DND-41 (cell line): ENCODE data around the gene PCDHA10.
"Not testable (repeated sequence)": the region's sequence is repeated elsewhere in the genome, so short reads cannot be mapped to it uniquely, and the experiment has no call there.

Experiments
- ATAC-seq: fragments of 200-7000 bp; cut with Tn5 transposase; 3 replicates; pipeline ENCODE4 v1.9.1; 2021; ENCODE audit warnings: low read depth; ENCODE audit not compliant: insufficient read depth
- DNase-seq: peaks from one replicate; pipeline ENCODE4 v3.0.0-alpha.2; 2020
- H2AFZ ChIP-seq: 2 replicates; pipeline ENCODE4 v1.6.0; 2012; ENCODE audit warnings: low read depth, low read length
- H3K27ac ChIP-seq: 2 replicates; pipeline ENCODE4 v1.5.1; 2012; ENCODE audit warnings: low read length, inconsistent platforms
- H3K27me3 ChIP-seq: fragments of 200-600 bp; sonication (generic); 2 replicates; pipeline ENCODE4 v1.6.0; 2012; ENCODE audit warnings: low read length, mild to moderate bottlenecking, inconsistent platforms; ENCODE audit not compliant: insufficient read depth, poor library complexity
- H3K36me3 ChIP-seq: 2 replicates; pipeline ENCODE4 v1.5.1; 2012; ENCODE audit warnings: low read length, inconsistent platforms; ENCODE audit not compliant: insufficient read depth
- H3K4me1 ChIP-seq: 2 replicates; pipeline ENCODE4 v1.5.1; 2012; ENCODE audit warnings: mild to moderate bottlenecking, low read length; ENCODE audit not compliant: insufficient read depth
- H3K4me2 ChIP-seq: 2 replicates; pipeline ENCODE4 v1.6.0; 2012; ENCODE audit warnings: mild to moderate bottlenecking, moderate library complexity, low read length, inconsistent platforms; ENCODE audit not compliant: insufficient read depth
- H3K4me3 ChIP-seq, 2 experiments: fragments of 200-600 bp in 1 of 2; shearing (Covaris generic) in 1 of 2; 2 replicates each; pipeline ENCODE4 v1.5.1; 2012 to 2016; ENCODE audit warnings: inconsistent platforms in 2 of 2, low read length in 2 of 2, mild to moderate bottlenecking in 2 of 2, low read depth in 1 of 2, moderate library complexity in 1 of 2
- H3K79me2 ChIP-seq: 2 replicates; pipeline ENCODE4 v1.6.0; 2012; ENCODE audit warnings: low read length, inconsistent platforms; ENCODE audit not compliant: insufficient read depth
- H3K9ac ChIP-seq: 2 replicates; pipeline ENCODE4 v1.6.0; 2012; ENCODE audit warnings: low read depth, mild to moderate bottlenecking, inconsistent platforms, low read length, moderate library complexity
- H3K9me3 ChIP-seq: 2 replicates; pipeline ENCODE4 v1.5.1; 2012; ENCODE audit warnings: low read length, moderate library complexity, mild to moderate bottlenecking, inconsistent platforms; ENCODE audit not compliant: insufficient read depth, severe bottlenecking
- H4K20me1 ChIP-seq: 2 replicates; pipeline ENCODE4 v1.6.0; 2012; ENCODE audit warnings: low read length; ENCODE audit not compliant: insufficient read depth
- EZH2 ChIP-seq: IDR thresholded peaks from 3 replicates; pipeline ENCODE4 v1.6.1; 2012; ENCODE audit warnings: borderline replicate concordance, low read depth, mild to moderate bottlenecking, moderate library complexity, low read length, inconsistent platforms; ENCODE audit not compliant: severe bottlenecking
- TF ChIP-seq, protein P1 (sequence below): IDR thresholded peaks from 2 replicates; pipeline ENCODE4 v1.5.1; 2012; ENCODE audit warnings: borderline replicate concordance, low read length, moderate library complexity, mild to moderate bottlenecking; ENCODE audit not compliant: poor library complexity, severe bottlenecking; ENCODE audit errors: extremely low read depth

PCDHA10 gene

DNA sequence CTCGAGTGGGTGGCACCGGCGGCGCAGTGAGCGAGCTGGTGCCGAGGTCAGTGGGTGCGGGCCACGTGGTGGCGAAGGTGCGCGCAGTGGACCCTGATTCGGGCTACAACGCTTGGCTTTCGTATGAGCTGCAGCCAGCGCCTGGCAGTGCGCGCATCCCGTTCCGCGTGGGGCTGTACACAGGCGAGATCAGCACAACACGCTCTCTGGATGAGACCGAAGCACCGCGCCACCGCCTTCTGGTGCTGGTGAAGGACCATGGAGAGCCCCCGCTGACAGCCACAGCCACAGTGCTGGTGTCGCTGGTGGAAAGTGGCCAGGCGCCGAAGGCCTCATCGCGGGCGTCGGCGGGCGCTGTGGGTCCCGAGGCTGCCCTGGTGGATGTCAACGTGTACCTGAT is 32.2 kb upstream of the PCDHA10 start:
- Histone ChIP-seq H3K27me3 (no peaks in the 10 kb centered on the region), H4K20me1 (no peaks in the 10 kb centered on the region), H3K4me1 (no peaks in the 10 kb centered on the region), H3K9me3 (no peaks in the 10 kb centered on the region), H3K9ac (no peak overlapping the region), H3K79me2 (no peaks in the 10 kb centered on the region), H3K27ac (no peak overlapping the region), H3K36me3 (no peaks in the 10 kb centered on the region), H3K4me3 (no peak overlapping the region), H2AFZ (no peak overlapping the region), H3K4me2 (no peak overlapping the region)
- no peak for ATAC-seq
- no peak for DNase-seq
- TF ChIP-seq, protein P1, sequence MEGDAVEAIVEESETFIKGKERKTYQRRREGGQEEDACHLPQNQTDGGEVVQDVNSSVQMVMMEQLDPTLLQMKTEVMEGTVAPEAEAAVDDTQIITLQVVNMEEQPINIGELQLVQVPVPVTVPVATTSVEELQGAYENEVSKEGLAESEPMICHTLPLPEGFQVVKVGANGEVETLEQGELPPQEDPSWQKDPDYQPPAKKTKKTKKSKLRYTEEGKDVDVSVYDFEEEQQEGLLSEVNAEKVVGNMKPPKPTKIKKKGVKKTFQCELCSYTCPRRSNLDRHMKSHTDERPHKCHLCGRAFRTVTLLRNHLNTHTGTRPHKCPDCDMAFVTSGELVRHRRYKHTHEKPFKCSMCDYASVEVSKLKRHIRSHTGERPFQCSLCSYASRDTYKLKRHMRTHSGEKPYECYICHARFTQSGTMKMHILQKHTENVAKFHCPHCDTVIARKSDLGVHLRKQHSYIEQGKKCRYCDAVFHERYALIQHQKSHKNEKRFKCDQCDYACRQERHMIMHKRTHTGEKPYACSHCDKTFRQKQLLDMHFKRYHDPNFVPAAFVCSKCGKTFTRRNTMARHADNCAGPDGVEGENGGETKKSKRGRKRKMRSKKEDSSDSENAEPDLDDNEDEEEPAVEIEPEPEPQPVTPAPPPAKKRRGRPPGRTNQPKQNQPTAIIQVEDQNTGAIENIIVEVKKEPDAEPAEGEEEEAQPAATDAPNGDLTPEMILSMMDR, result no peak
- TF ChIP-seq EZH2, result no peak

DNA sequence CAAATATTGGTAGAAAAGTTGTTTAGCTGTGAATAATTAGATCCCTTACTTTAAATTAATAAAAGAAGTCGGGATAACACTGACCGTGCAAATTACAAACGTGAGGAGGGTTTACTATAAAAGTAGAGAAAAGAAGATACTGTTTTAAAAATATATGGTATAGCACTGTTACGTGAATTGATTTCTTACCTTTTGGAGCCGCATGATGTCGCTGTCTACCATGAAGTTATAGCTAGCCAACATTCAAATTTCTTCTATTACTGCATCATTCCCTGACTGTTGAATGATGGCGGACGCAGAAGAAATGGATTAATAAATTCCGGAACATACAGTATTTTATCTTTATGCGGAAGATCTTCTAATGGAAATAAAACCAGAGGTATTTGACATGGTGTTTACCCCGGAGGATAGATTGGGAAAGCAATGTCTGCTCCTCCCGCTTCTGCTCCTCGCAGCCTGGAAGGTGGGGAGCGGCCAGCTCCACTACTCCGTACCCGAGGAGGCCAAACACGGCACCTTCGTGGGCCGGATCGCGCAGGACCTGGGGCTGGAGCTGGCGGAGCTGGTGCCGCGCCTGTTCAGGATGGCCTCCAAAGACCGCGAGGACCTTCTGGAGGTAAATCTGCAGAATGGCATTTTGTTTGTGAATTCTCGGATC is 27.9 kb upstream of the PCDHA10 start, which contains the start of gene PCDHA6:
TSS of gene PCDHA6 (plus strand) at position 257 of the 658 bp plus-strand sequence. CDS start at position 389, 132 bp downstream.
- no peak within 1 kb of the TSS for H2AFZ ChIP-seq
- DNase-seq (no peak), ATAC-seq (no peak)
- H3K27ac ChIP-seq, result no peak within 1 kb of the TSS
- no peaks in the 10 kb centered on the region for H3K36me3 ChIP-seq
- no peak within 1 kb of the TSS for H3K9ac ChIP-seq
- no peaks in the 10 kb centered on the region for H3K4me1 ChIP-seq
- no peak within 1 kb of the TSS for H3K4me2 ChIP-seq
- H3K27me3 ChIP-seq, result no peaks in the 10 kb centered on the region
- H4K20me1 ChIP-seq, result no peaks in the 10 kb centered on the region
- H3K9me3 ChIP-seq, result no peaks in the 10 kb centered on the region
- no peak for TF ChIP-seq EZH2
- TF ChIP-seq, protein P1, result no peak
- H3K79me2 ChIP-seq, result no peaks in the 10 kb centered on the region
- H3K4me3 ChIP-seq, result no peak within 1 kb of the TSS

DNA sequence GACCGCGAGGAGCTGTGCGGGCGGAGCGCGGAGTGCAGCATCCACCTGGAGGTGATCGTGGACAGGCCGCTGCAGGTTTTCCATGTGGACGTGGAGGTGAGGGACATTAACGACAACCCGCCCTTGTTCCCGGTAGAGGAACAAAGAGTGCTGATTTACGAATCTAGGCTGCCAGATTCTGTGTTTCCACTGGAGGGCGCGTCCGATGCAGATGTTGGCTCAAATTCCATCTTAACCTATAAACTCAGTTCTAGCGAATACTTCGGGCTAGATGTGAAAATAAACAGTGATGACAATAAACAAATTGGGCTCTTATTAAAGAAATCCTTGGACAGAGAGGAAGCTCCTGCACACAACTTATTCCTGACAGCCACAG is 27.3 kb upstream of the PCDHA10 start:
- Histone ChIP-seq H2AFZ (no peak overlapping the region), H3K4me3 (no peak overlapping the region), H4K20me1 (no peaks in the 10 kb centered on the region), H3K4me1 (no peaks in the 10 kb centered on the region), H3K9ac (no peak overlapping the region), H3K27ac (no peak overlapping the region), H3K79me2 (no peaks in the 10 kb centered on the region), H3K4me2 (no peak overlapping the region), H3K36me3 (no peaks in the 10 kb centered on the region), H3K9me3 (no peaks in the 10 kb centered on the region), H3K27me3 (no peaks in the 10 kb centered on the region)
- no peak for DNase-seq
- no peak for ATAC-seq
- no peak for TF ChIP-seq EZH2
- TF ChIP-seq, protein P1, result no peak

DNA sequence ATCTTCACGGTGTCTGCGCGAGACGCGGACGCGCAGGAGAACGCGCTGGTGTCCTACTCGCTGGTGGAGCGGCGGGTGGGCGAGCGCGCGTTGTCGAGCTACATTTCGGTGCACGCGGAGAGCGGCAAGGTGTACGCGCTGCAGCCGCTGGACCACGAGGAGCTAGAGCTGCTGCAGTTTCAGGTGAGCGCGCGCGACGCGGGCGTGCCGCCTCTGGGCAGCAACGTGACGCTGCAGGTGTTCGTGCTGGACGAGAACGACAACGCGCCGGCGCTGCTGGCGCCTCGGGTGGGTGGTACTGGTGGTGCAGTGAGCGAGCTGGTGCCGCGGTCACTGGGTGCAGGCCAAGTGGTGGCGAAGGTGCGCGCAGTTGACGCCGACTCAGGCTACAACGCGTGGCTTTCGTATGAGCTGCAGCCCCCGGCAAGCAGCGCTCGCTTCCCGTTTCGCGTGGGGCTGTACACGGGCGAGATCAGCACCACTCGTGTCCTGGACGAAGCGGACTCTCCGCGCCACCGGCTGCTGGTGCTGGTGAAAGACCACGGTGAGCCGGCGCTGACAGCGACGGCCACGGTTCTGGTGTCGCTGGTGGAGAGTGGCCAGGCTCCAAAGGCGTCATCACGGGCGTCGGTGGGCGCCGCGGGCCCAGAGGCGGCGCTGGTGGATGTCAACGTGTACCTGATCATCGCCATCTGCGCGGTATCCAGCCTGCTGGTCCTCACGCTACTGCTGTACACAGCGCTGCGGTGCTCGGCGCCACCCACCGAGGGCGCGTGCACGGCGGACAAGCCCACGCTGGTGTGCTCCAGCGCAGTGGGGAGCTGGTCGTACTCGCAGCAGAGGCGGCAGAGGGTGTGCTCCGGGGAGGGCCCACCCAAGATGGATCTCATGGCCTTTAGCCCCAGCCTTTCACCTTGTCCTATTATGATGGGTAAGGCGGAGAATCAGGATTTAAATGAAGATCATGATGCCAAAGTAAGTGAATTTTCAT is 25.9 kb upstream of the PCDHA10 start:
- not testable (repeated sequence) for H3K4me3 ChIP-seq, H3K27me3 ChIP-seq, H2AFZ ChIP-seq, H3K79me2 ChIP-seq, H3K4me1 ChIP-seq, H3K36me3 ChIP-seq, DNase-seq, H4K20me1 ChIP-seq, ATAC-seq, H3K9ac ChIP-seq, H3K9me3 ChIP-seq, H3K27ac ChIP-seq, H3K4me2 ChIP-seq
